Fibroblast of pulmonary artery (primary cell): ENCODE measurements around the gene DFFA.
"Not testable (repeated sequence)": the region's sequence is repeated elsewhere in the genome, so short reads cannot be mapped to it uniquely, and the experiment has no call there.

ENCODE experiments used
- DNase-seq: peaks from one replicate; pipeline ENCODE4 v3.0.0-alpha.2; 2010; ENCODE audit warnings: low read depth
- H3K4me3 ChIP-seq: replicated peaks from 2 replicates; pipeline ENCODE4 v1.5.1; 2011; ENCODE audit warnings: low read depth, mild to moderate bottlenecking, control low read depth, low read length, moderate library complexity
- TF ChIP-seq, protein P1 (sequence below): IDR thresholded peaks from 2 replicates; pipeline ENCODE4 v1.5.1; 2011; ENCODE audit warnings: mild to moderate bottlenecking, control low read depth, low read length, inconsistent platforms; ENCODE audit errors: missing control alignments

The DFFA gene

DNA sequence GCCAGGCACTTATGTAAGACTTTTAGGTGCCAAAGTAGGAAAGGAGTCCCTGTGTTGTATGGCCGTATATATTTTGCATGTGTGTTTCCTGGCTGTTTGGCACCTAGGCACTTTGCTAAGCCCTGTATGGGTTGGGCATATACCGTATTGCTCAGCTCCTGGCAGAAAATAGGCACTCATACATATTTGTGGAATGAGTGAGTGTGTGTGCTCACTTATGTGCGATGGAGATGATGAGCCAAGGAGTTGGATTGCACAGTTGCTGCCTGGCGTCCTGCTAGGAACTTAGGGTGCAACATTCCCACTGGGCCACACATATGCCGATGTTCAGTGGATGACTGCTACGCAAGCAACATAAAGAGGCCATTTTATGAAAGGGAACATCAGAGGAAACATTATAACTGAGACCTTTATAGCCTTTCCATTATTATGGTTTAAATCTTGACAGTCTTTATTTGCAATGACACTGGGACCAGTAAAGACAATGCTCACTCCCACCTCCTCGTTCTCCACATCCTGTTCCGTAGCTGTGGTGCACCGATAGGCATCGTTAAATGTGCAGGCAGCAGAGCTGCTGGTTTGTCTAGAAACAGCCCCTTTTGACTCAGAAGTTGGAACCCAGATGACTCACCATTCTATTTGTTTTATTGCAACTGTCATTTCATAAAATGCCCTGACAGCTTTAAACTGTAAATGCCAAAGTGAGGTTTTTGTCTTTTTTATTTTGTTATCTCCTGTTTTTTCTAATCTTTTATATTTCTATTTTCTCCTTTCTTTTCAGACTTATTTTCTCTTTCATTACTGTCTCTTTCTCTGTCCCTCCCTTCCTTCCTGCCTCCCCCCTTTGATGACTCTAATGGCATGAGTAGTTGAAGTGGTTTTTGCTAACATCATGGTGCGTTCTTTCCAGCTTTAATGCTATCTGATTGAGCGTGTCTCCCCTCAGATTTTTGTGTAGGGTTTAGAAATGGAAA lies 38.5 kb upstream of the DFFA start:
- TF ChIP-seq, protein P1, sequence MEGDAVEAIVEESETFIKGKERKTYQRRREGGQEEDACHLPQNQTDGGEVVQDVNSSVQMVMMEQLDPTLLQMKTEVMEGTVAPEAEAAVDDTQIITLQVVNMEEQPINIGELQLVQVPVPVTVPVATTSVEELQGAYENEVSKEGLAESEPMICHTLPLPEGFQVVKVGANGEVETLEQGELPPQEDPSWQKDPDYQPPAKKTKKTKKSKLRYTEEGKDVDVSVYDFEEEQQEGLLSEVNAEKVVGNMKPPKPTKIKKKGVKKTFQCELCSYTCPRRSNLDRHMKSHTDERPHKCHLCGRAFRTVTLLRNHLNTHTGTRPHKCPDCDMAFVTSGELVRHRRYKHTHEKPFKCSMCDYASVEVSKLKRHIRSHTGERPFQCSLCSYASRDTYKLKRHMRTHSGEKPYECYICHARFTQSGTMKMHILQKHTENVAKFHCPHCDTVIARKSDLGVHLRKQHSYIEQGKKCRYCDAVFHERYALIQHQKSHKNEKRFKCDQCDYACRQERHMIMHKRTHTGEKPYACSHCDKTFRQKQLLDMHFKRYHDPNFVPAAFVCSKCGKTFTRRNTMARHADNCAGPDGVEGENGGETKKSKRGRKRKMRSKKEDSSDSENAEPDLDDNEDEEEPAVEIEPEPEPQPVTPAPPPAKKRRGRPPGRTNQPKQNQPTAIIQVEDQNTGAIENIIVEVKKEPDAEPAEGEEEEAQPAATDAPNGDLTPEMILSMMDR, result no peak
- peak overlapping the region; percentile 13 for H3K4me3 ChIP-seq
- peak; percentile 80 for DNase-seq

DNA sequence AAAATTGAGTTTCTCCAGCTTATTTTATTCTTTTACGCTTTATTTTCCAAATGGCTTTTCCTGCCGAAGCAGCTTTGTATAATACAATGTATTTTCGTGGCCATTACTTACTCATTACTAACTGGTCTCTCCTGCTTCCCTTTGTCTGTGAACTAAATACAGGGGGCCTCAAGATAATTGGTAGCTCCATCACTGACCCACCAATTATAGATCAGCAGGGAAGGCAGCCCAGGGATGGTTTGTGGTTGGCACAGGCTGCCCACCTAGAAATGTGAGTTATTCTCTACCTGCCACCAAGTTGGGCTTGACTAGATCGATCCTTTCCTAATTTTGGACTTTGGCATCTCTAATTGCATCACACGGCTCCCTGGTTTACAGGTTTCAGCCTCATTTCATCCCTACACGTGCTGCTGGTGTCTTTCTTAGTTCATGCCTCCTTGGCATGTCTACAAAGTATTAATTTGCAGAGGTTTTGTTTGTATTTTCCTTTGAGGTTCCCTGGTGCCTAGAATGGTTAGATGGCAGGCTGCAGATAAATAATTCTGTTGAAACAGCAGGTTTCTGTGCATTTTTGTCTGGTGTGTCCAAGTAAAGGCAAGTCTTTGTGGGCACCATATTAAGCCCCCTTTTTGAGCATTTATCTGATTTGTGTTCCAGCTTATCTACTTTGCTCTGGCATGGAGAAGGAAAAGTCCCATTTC lies 37.6 kb upstream of the DFFA start:
- TF ChIP-seq, protein P1, result no peak
- H3K4me3 ChIP-seq, result no peak overlapping the region

DNA sequence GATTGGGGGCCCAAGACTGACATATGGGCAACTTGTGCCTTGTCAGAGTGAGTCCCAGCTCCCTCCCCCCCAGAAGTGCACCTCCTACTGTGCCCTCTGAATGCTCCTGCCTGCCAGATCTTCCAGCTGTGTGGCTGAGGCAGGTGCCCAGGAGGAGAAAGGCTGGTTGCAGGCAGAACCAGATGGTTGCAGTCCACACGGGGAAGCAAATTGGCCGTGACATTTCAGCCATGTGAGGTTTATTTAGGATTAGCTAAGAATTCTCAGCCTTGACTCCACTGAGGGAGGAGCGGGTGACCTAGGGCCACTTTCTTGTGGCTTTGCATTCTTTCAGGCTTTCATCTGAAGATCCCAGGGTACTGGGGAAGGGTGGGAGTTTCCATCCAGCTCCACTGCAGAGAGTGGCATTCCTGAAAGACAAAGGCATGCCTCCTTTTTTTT lies 36.2 kb upstream of the DFFA start:
- H3K4me3 ChIP-seq, result no peak overlapping the region

More for the DNA sequence above, 37.6 kb upstream of the DFFA start:
- DNase-seq, result no peak

DNA sequence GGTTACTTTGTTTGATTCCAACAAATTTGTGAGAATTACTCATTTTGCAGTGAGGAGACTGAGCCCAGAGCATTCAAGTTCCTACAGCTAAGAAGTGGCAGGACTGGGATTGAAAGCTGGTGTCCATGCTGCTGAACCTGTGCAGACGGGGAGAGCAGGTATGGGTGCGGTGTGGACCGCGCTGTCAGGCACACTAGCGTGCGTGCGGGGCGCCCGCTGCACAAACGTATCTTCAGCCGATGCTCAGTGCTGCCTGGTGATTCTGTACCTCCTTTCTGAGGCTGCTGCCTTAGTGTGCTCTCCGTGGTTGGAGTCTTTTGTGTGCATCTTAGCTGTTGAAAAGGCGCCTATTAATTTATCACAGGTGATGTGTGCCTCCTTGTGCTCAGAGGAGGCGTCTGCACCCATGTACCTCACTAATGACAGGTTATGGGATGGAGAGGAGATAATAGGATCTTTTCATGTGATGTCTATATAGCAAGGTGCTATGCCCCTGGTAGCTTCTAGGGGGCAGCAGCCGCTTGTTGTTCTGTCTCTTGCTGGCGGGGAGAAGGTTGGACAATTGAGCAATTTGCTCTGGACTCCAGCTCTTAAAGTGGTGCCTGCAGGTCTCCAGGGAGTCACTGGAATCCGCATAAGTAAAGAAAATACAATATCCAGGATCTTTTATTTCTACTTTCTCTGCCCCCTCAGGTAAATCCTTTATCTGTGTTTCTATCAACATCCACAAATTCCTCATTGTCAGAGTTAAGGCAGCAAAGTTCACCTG lies 35.0 kb upstream of the DFFA start:
- H3K4me3 ChIP-seq, result no peak overlapping the region
- DNase-seq, result peak; percentile 91
- TF ChIP-seq, protein P1, result peak; percentile 96

More for the DNA sequence above, 36.2 kb upstream of the DFFA start:
- DNase-seq, result no peak
- TF ChIP-seq, protein P1, result no peak

DNA sequence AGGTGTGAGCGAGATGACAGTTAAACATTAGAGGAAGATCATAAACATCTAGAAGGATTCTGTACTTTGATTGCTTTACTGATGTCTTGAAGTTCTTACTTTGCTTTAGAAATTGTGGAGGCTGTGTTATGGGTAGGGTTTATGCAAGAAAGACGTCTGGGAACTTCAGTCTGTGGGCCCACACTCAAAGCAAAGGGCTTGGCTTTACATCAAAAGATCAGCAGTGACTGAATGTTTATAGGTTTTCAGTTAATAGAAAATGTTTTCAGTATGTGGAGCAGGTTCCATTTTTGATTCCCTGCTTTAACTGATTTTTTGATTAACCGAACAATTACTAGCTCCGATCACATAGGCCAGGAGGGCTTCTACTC lies 34.3 kb upstream of the DFFA start:
- H3K4me3 ChIP-seq, result no peak overlapping the region
- TF ChIP-seq, protein P1, result no peak
- no peak for DNase-seq

DNA sequence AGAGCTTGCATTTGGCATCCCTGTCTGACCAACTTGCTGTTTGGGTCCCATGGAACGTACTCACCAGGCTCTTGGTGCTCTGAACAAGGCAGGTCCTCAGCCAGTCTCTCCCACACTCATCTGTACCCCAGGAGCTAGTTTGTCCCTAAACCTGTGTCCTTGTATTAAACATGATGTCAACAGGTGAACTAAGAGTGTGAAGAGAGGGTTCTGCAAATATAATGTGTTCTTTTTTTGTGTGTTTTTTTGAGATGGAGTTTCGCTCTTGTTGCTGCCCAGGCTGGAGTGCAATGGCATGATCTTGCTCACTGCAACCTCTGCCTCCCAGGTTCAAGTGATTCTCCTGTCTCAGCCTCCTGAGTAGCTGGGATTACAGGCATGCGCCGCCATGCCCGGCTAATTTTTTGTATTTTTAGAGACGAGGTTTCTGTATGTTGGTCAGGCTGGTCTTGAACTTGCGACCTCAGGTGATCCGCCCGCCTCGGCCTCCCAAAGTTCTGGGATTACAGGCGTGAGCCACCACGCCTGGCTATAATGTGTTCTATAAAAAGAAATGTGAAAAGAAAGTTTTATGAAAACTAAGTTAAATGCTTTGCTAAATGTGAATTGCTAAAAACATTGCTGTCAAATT lies 33.8 kb upstream of the DFFA start:
- not testable (repeated sequence) for H3K4me3 ChIP-seq, DNase-seq

DNA sequence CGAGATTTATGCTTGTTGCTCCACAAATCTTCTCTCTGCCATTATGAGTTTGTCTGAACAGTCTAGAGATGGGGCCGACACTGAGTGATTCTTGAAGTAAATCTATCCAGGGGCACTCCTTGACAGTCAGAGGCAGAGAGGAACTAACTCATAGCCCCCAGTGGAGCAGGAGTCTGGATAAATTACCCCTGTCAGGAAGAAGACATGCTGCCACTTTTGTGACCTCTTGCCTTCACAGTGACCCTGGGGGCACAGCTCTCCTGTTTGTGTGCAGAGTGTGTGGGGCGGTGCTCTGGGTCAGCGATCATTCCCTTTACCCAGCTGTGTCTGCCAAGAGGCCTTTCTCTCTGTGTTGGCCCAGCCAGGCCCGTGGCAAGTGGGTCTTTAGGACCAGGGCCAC lies 31.9 kb upstream of the DFFA start:
- TF ChIP-seq, protein P1, result no peak
- no peak for DNase-seq
- H3K4me3 ChIP-seq, result no peak overlapping the region
